A673 (cell line): ENCODE measurements around the gene HNRNPC.

ENCODE experiments used
- EZH2 ChIP-seq: fragments of 200-600 bp; sonication (generic); IDR thresholded peaks from 2 replicates; pipeline ENCODE4 v1.6.1; 2017; ENCODE audit warnings: borderline replicate concordance, low read depth, mild to moderate bottlenecking, mixed read lengths, antibody characterized with exemption, low read length; ENCODE audit not compliant: poor library complexity, severe bottlenecking
- TF ChIP-seq, protein P1 (sequence below): fragments of 300-800, 200-600 bp; sonication (generic); conservative IDR thresholded peaks from 2 replicates; pipeline ENCODE4 v1.5.1; 2017; ENCODE audit warnings: low read depth, mild to moderate bottlenecking, antibody characterized with exemption, low read length, moderate library complexity, mixed read lengths

DNA sequence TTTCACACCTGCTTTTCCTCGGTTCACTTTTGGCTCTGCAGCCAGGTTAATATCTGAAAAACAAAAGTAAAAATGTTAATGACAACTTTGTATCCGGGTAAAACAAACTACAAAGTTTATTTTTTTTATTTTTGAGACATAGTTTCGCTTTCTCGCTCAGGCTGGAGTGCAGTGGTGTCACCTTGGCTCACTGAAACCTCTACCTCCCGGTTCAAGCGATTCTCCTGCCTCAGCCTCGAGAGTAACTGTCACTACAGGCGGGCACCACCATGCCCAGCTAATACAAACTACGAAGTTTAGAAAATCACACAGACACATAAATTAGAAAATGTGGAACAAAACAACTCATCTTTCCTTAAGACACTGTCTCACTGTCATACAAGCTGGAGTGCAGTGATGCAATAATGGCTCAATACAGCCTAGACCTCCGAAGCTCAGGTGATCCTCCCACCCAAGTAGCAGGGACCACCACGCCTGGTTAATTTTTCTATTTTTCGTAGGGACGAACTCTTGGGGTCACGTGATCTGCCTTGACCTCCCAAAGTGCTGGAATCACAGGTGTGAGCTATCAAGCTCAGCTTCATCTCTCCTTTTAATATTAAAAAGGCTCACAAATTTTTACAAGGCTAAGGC, 38.1 kb downstream of the HNRNPC start:
- TF ChIP-seq, protein P1, sequence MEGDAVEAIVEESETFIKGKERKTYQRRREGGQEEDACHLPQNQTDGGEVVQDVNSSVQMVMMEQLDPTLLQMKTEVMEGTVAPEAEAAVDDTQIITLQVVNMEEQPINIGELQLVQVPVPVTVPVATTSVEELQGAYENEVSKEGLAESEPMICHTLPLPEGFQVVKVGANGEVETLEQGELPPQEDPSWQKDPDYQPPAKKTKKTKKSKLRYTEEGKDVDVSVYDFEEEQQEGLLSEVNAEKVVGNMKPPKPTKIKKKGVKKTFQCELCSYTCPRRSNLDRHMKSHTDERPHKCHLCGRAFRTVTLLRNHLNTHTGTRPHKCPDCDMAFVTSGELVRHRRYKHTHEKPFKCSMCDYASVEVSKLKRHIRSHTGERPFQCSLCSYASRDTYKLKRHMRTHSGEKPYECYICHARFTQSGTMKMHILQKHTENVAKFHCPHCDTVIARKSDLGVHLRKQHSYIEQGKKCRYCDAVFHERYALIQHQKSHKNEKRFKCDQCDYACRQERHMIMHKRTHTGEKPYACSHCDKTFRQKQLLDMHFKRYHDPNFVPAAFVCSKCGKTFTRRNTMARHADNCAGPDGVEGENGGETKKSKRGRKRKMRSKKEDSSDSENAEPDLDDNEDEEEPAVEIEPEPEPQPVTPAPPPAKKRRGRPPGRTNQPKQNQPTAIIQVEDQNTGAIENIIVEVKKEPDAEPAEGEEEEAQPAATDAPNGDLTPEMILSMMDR, result no peak
- TF ChIP-seq EZH2, result no peak
